OCI-LY1 (cell line): Measurements from ENCODE around the gene HSPA12A.

Experiments used
- H2AFZ ChIP-seq: fragments of 200-600 bp; sonication (generic), shearing (Covaris generic); 2 replicates; pipeline ENCODE4 v1.6.0; 2014; ENCODE audit warnings: antibody characterized with exemption, mild to moderate bottlenecking, low read length
- H3F3A ChIP-seq: fragments of 200-600 bp; sonication (generic), shearing (Covaris generic); 2 replicates; pipeline ENCODE4 v1.6.0; 2014; ENCODE audit warnings: mild to moderate bottlenecking, antibody characterized with exemption, low read length, moderate library complexity; ENCODE audit not compliant: insufficient read depth
- H3K27ac ChIP-seq: fragments of 200-600 bp; sonication (generic); 2 replicates; pipeline ENCODE4 v1.5.1; 2014; ENCODE audit warnings: low read length, mixed run types, mild to moderate bottlenecking, low read depth; ENCODE audit not compliant: poor library complexity, severe bottlenecking
- H3K27me3 ChIP-seq: fragments of 200-600 bp; sonication (generic); 2 replicates; pipeline ENCODE4 v1.6.0; 2014; ENCODE audit warnings: antibody characterized with exemption, mild to moderate bottlenecking, low read length, moderate library complexity; ENCODE audit not compliant: insufficient read depth
- H3K36me3 ChIP-seq: fragments of 200-600 bp; sonication (generic); 2 replicates; pipeline ENCODE4 v1.6.1; 2014; ENCODE audit warnings: mild to moderate bottlenecking, antibody characterized with exemption, low read length, moderate library complexity, mixed read lengths; ENCODE audit not compliant: insufficient read depth
- H3K4me1 ChIP-seq: fragments of 200-600 bp; sonication (generic); 2 replicates; pipeline ENCODE4 v1.5.1; 2014; ENCODE audit warnings: mild to moderate bottlenecking, low read length, moderate library complexity; ENCODE audit not compliant: insufficient read depth, severe bottlenecking
- H3K4me2 ChIP-seq: fragments of 200-600 bp; sonication (generic), shearing (Covaris generic); 2 replicates; pipeline ENCODE4 v1.6.1; 2014; ENCODE audit warnings: low read length
- H3K4me3 ChIP-seq: fragments of 200-600 bp; sonication (generic); 2 replicates; pipeline ENCODE4 v1.5.1; 2014; ENCODE audit warnings: low read length, low read depth, mild to moderate bottlenecking, mixed read lengths; ENCODE audit not compliant: poor library complexity, severe bottlenecking
- H3K79me2 ChIP-seq: fragments of 200-600 bp; shearing (Covaris generic); 2 replicates; pipeline ENCODE4 v1.6.1; 2016; ENCODE audit warnings: mixed run types, low read length, mixed read lengths; ENCODE audit not compliant: insufficient read depth
- H3K9ac ChIP-seq: fragments of 200-600 bp; sonication (generic), shearing (Covaris generic); 2 replicates; pipeline ENCODE4 v1.6.1; 2014; ENCODE audit warnings: mild to moderate bottlenecking, low read length, mixed read lengths
- H3K9me2 ChIP-seq: fragments of 200-600 bp; sonication (generic), shearing (Covaris generic); 2 replicates; pipeline ENCODE4 v1.6.1; 2014; ENCODE audit warnings: low read depth, mild to moderate bottlenecking, low read length, mixed read lengths
- H3K9me3 ChIP-seq: fragments of 200-600 bp; shearing (Covaris generic); 2 replicates; pipeline ENCODE4 v1.6.1; 2014; ENCODE audit warnings: low read length, mixed read lengths
- H4K20me1 ChIP-seq: fragments of 200-600 bp; sonication (generic), shearing (Covaris generic); 2 replicates; pipeline ENCODE4 v1.6.0; 2016; ENCODE audit warnings: mild to moderate bottlenecking, low read length; ENCODE audit not compliant: insufficient read depth
- CTCF ChIP-seq: fragments of 200-600 bp; sonication (generic), shearing (Covaris generic); IDR thresholded peaks from 2 replicates; pipeline ENCODE4 v1.5.1; 2017; ENCODE audit warnings: mild to moderate bottlenecking, antibody characterized with exemption, low read length, moderate library complexity, mixed read lengths
- EZH2 ChIP-seq: fragments of 200-600 bp; sonication (generic), shearing (Covaris generic); IDR thresholded peaks from 2 replicates; pipeline ENCODE4 v1.8.0; 2017; ENCODE audit warnings: borderline replicate concordance, mixed run types, mild to moderate bottlenecking, antibody characterized with exemption, low read length, moderate library complexity, mixed read lengths

HSPA12A gene

GRCh38 chr10:116787053-116787659 lies 44.8 kb upstream of the HSPA12A start:
- Histone ChIP-seq H3K4me2 (no peak overlapping the region), H3K9ac (no peak overlapping the region), H4K20me1 (no peaks in the 10 kb centered on the region), H2AFZ (no peak overlapping the region), H3K27me3 (no peaks in the 10 kb centered on the region), H3K36me3 (no peaks in the 10 kb centered on the region), H3F3A (no peaks in the 10 kb centered on the region), H3K4me3 (no peak overlapping the region), H3K9me2 (no peaks in the 10 kb centered on the region), H3K79me2 (no peaks in the 10 kb centered on the region), H3K9me3 (no peaks in the 10 kb centered on the region), H3K4me1 (no peaks in the 10 kb centered on the region), H3K27ac (no peak overlapping the region)
- no peak for TF ChIP-seq EZH2
- no peak for TF ChIP-seq CTCF

- no peak overlapping the region for H3K4me3 ChIP-seq
- H3K9me2 ChIP-seq = no peaks in the 10 kb centered on the region
- H4K20me1 ChIP-seq = no peaks in the 10 kb centered on the region
- no peaks in the 10 kb centered on the region for H3K36me3 ChIP-seq
- no peak overlapping the region for H2AFZ ChIP-seq
- H3K9me3 ChIP-seq = no peaks in the 10 kb centered on the region
- no peaks in the 10 kb centered on the region for H3K79me2 ChIP-seq
- no peaks in the 10 kb centered on the region for H3F3A ChIP-seq
- no peaks in the 10 kb centered on the region for H3K4me1 ChIP-seq
- H3K9ac ChIP-seq = no peak overlapping the region
- no peaks in the 10 kb centered on the region for H3K27me3 ChIP-seq
- H3K4me2 ChIP-seq = no peak overlapping the region
- H3K27ac ChIP-seq = no peak overlapping the region
- TF ChIP-seq CTCF (no peak), EZH2 (no peak)
Measured at GRCh38 chr10:116785867-116786266, 43.5 kb upstream of the HSPA12A start.

- Histone ChIP-seq H4K20me1 (no peaks in the 10 kb centered on the region), H3K9me3 (no peaks in the 10 kb centered on the region), H3K36me3 (no peaks in the 10 kb centered on the region), H3K9ac (no peak overlapping the region), H3K79me2 (no peaks in the 10 kb centered on the region), H3K4me3 (no peak overlapping the region), H2AFZ (no peak overlapping the region), H3K4me2 (no peak overlapping the region), H3K27me3 (no peaks in the 10 kb centered on the region), H3K27ac (no peak overlapping the region), H3K4me1 (no peaks in the 10 kb centered on the region), H3K9me2 (no peaks in the 10 kb centered on the region), H3F3A (no peaks in the 10 kb centered on the region)
- TF ChIP-seq CTCF = no peak
Measured at GRCh38 chr10:116785282-116785681, 42.9 kb upstream of the HSPA12A start.
